SK-N-DZ (cell line): ENCODE measurements around the gene ZNF862.
A peak's percentile ranks its signal among the peaks of the same experiment; 100 is the strongest.

Source experiments
- DNase-seq: peaks from one replicate; pipeline ENCODE4 v3.0.0-alpha.2; 2015; ENCODE audit warnings: low spot score

ZNF862 gene

GRCh38 chr7:149866139-149866778 is 28.1 kb downstream of the ZNF862 start:
- DNase-seq = no peak

GRCh38 chr7:149866779-149867447 is 28.7 kb downstream of the ZNF862 start:
- DNase-seq = no peak

DNA sequence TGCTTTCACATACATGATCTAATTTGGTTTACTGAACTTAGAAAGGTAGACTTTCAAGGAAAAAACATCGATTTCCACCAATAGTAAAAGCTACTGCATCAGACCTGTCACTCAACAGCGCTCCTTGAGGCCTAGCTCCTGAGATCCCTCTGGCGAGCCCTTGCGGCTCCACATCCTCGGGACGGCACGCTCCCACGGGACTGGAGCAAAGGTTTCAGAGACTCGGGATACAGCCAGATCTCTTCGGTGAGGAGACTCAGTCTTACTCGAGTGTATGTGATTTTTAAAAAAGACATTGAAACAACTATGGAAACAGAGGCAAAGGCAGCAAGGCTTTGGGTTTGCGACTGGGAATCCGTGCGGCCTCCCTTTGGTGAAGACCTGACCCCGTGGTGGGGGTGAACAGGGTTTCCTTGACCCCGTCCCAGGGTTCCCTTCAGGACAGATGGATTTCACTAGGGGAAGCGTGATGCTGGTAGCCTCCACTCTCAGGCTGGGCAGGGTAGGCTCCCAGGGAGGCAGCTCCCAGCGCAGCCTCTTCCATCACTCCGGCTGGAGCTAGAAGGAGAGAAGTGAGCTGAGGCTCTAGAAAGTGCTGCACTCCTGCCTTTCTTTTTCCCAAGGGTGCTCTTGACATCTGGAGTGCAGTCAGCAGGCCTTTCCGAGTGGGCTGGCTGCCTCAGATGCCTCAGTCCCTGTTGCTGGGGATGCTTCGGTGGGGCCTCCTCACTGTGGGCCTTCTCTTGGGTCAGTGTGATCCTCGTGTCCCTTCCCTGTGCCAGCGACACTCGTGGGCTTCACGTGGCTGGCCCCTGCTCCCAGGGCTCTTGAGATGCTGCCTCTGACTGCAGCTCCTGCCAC is 29.8 kb downstream of the ZNF862 start:
- DNase-seq = no peak

- DNase-seq = no peak
Measured at GRCh38 chr7:149868623-149869290, 30.6 kb downstream of the ZNF862 start.

DNA sequence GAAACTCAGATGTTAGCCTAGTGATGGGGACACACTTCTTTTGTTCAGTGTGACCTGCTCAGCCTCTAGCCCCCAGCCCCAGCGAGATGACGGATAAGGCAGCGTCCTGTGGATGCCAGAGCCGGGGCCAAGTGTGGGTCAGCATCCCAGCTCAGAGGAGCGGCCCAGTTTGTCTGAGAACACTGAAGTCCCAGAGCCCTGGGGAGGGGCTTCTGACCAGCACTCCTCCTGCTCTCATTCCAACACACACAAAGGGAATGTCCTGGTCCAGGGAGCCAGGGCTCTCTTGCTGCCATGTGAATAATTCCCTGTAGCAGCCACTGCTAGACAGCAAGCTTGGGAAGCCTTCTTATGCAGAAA is 31.1 kb downstream of the ZNF862 start:
- no peak for DNase-seq

DNA sequence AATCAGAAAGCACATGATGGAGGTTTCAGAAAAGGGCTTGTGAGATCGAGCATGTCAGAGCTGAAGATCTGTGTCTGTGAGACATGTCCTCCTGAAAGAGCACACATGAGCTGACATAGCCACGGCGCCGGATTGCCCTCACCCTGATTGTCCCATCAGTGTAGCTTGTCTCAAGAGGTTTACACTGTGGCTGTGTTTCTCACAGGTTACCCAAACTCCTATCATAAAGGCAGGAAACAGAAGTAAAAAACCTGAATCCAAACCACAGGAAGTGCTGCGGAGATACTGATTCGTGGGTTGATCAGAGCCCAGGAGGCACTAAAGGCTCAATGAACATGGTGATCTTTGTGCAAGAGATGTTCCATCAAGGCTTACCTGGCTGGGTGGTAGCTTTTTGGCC is 31.7 kb downstream of the ZNF862 start:
- no peak for DNase-seq

DNA sequence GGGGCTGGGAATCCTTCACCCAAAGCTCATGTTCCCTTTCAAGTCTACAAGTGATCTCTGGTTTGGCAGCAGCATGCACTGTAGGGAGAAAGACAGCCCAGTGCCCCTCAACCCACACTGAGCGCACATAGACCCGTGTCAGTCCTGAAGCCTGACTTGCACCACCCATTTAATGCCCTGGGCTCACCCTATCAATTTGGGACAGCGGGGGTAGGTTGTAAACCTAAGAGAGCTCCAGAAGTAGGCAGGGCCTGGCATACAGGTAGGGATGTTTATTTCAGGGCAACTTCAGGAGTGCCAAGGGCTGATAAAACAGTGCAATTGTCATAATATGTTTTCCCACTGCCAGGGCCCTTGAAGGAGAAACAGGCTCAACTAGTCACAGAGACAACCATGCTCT is 32.1 kb downstream of the ZNF862 start:
- no peak for DNase-seq

- no peak for DNase-seq
Measured at GRCh38 chr7:149870701-149871483, 32.7 kb downstream of the ZNF862 start.

GRCh38 chr7:149871576-149871975 is 33.4 kb downstream of the ZNF862 start:
- DNase-seq = no peak

- DNase-seq = peak; percentile 86
Measured at GRCh38 chr7:149872419-149873073, 34.4 kb downstream of the ZNF862 start.

DNA sequence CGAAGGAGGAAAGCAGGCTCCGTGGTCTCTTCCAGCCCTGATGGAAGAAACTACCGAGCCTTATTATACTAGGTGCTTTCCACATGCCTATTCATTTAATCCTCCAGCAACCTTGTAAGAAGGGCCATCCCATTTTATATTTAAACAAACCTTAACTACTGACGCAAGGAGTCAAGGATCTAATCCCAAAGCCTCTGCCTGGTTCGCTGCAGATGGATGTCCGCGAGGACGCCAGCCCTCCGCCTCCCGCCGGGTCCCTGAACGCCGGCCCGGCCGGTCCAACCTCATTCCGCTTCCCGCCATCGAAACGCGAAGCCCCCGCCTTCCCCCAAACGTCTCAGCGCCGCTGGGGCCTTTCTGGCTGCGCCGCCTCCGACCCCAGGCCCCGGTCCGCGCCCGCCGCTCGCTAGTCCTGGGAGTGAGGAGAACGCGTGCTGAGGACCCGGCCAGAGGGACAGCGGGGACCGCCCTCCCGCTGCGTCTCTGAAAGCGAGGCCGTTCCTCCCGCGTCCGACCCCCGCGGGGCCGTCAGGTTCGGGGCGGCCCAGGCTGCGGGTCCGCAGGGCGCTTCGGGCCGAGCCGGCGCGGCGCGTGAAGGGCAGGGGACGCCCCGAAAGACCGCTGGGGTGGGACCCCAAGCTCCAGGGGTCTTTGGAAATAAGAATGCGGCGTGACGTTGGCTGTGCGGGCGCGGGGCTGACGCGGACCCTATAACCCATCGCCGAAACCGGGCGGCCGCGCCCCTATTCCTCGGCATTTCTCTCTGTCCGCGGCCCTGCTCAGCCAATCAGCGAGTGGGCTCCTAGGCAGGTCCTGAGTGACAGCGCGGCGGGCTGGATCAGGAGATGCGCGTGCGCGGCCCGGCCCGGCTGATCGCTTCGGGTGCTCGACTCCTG is 35.1 kb downstream of the ZNF862 start, which contains the start of gene ATP6V0E2:
TSS of gene ATP6V0E2 (plus strand) at position 896 of the 896 bp plus-strand sequence. CDS start 97 bp downstream, outside the sequence.
- peak; percentile 95 for DNase-seq

DNA sequence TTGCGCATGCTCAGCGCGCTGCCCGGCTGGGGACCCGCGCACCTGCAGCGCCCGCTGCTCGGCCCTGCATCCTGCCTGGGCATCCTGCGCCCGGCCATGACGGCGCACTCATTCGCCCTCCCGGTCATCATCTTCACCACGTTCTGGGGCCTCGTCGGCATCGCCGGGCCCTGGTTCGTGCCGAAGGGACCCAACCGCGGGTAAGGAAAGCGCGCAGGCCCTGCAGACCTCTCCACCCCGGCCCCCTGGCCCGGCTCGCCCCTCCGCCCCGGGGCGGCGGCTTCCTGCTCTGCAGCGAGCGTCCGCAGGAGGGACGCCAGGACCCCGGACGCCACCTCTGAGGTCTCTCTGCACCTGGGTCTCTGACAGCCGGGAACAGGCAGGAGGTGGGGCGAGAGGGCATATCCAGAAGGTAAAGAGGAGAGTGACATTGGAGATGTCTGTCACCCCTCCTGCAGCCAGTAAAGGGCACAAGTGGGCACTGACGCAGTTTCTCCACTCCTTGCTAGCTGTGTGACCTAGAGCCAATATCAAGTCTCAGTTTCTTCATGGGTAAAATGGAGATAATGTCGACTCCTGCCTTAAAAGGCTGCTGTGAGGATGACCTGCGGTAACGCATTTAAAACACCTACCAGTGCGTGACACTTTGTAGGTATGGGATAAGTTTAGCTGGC is 35.9 kb downstream of the ZNF862 start:
- no peak for DNase-seq

GRCh38 chr7:149874644-149875028 is 36.5 kb downstream of the ZNF862 start:
- no peak for DNase-seq

DNA sequence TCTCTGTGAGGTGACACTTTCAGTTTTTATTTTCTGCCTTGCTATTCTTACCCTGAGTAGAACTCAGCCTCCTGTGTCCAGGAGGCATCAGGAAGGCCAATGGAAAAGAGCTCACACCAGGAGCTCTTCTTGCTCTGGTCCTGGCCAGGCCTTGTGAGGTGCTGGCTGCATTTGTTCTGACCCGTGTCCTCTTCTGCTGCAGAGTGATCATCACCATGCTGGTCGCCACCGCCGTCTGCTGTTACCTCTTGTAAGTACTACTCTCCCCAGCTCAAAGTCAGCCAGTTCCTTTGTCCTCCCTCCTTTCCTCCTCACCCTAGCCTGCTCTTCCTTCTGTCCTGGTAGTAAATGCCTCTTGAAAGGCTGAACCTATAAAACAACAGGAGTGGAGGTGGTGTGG is 37.2 kb downstream of the ZNF862 start:
- no peak for DNase-seq

- no peak for DNase-seq
Measured at GRCh38 chr7:149877890-149878522, 39.8 kb downstream of the ZNF862 start.

GRCh38 chr7:149878523-149878921 is 40.3 kb downstream of the ZNF862 start:
- no peak for DNase-seq

DNA sequence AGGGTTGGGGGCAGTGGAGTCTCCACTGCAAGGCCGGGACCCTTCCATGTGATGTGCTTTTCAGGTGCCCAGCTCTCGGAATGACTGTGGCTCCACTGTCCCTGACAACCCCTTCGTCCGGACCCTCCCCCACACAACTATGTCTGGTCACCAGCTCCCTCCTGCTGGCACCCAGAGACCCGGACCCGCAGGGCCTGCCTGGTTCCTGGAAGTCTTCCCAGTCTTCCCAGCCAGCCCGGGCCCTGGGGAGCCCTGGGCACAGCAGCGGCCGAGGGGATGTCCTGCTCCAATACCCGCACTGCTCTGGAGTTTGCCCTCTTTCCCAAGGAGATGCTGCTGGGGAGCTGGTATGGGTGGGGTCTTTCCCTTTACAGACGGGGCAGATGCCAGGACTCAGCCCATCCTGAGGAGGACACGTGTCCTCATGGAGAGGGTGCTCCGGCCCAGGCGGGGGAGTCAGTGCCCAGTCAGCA is 41.1 kb downstream of the ZNF862 start:
- no peak for DNase-seq
